IMR-90 (cell line): Measurements from ENCODE around the gene FAT1. TPM values are rescaled to one million over a fixed set of nuclear protein-coding genes. Genes with fewer than 3 reads are reported as not detected.

Experiments used
- ATAC-seq: fragments of 200-7000 bp; cut with Tn5 transposase; 2 replicates; pipeline ENCODE4 v1.9.1; 2020; ENCODE audit warnings: low read depth, mild to moderate bottlenecking, moderate library complexity
- BruUV-seq: library from RNA; stranded (reverse); fragments of 400-500 nt; replicated peaks from 2 replicates; lab custom pipeline; 2021; lab: Mats Ljungman, UMichigan
- CTCF ChIA-PET: fragments of 300-600 bp; formaldehyde crosslinking; extraction: SDS; loops from one replicate; lab custom pipeline; 2021; ENCODE audit warnings: antibody characterized with exemption; lab: Yijun Ruan, JAX
- POLR2A ChIA-PET: fragments of 300-600 bp; sonication (Branson Sonifier 250); formaldehyde crosslinking; loops from one replicate; lab custom pipeline; 2022; ENCODE audit warnings: antibody characterized with exemption; ENCODE audit not compliant: unreplicated experiment; lab: Charles Lee
- DNase-seq: peaks from one replicate; pipeline ENCODE4 v3.0.0; 2013
- H2AFZ ChIP-seq: replicated peaks from 2 replicates; pipeline ENCODE3; 2013; ENCODE audit warnings: low read length, mild to moderate bottlenecking; ENCODE audit not compliant: poor library complexity
- H2AK5ac ChIP-seq: 2 replicates; pipeline ENCODE4 v1.6.1; 2013; ENCODE audit warnings: low read depth, low read length, inconsistent platforms
- H2AK9ac ChIP-seq: replicated peaks from 2 replicates; pipeline ENCODE3; 2013; ENCODE audit warnings: mild to moderate bottlenecking, low read depth, low read length, moderate library complexity; ENCODE audit not compliant: poor library complexity
- H2BK120ac ChIP-seq: 2 replicates; pipeline ENCODE4 v1.6.1; 2013; ENCODE audit warnings: low read depth, low read length, inconsistent platforms
- H2BK15ac ChIP-seq: 3 replicates; pipeline ENCODE4 v1.6.1; 2013; ENCODE audit warnings: low read depth, low read length, inconsistent platforms
- H2BK20ac ChIP-seq: 2 replicates; pipeline ENCODE4 v1.6.1; 2013; ENCODE audit warnings: low read depth, mild to moderate bottlenecking, inconsistent platforms, low read length, moderate library complexity
- H2BK5ac ChIP-seq: 2 replicates; pipeline ENCODE4 v1.6.1; 2013; ENCODE audit warnings: mild to moderate bottlenecking, low read depth, low read length, inconsistent platforms; ENCODE audit not compliant: poor library complexity, severe bottlenecking
- H3K14ac ChIP-seq: replicated peaks from 2 replicates; pipeline ENCODE4 v1.6.1; 2013; ENCODE audit warnings: low read depth, low read length, inconsistent platforms
- H3K18ac ChIP-seq: 2 replicates; pipeline ENCODE4 v1.6.1; 2013; ENCODE audit warnings: low read depth, low read length, control low read depth
- H3K23ac ChIP-seq: 2 replicates; pipeline ENCODE4 v1.6.1; 2013; ENCODE audit warnings: low read depth, low read length, inconsistent platforms
- H3K27ac ChIP-seq: 2 replicates; pipeline ENCODE4 v1.5.1; 2013; ENCODE audit warnings: mild to moderate bottlenecking, control low read depth, low read length; ENCODE audit not compliant: insufficient read depth
- H3K27me3 ChIP-seq: 2 replicates; pipeline ENCODE4 v1.6.1; 2013; ENCODE audit warnings: low read length; ENCODE audit not compliant: control insufficient read depth, insufficient read depth
- H3K36me3 ChIP-seq: 2 replicates; pipeline ENCODE4 v1.6.1; 2013; ENCODE audit warnings: low read length, mixed read lengths; ENCODE audit not compliant: control insufficient read depth, insufficient read depth
- H3K4ac ChIP-seq: 2 replicates; pipeline ENCODE4 v1.6.1; 2013; ENCODE audit warnings: low read depth, low read length, inconsistent platforms
- H3K4me1 ChIP-seq: 2 replicates; pipeline ENCODE4 v1.6.1; 2013; ENCODE audit warnings: low read length, mixed read lengths; ENCODE audit not compliant: control insufficient read depth, insufficient read depth
- H3K4me2 ChIP-seq: 2 replicates; pipeline ENCODE4 v1.6.1; 2013; ENCODE audit warnings: low read depth, mild to moderate bottlenecking, control low read depth, low read length, moderate library complexity
- H3K4me3 ChIP-seq: 2 replicates; pipeline ENCODE4 v1.5.1; 2013; ENCODE audit warnings: low read depth, mild to moderate bottlenecking, control low read depth, low read length, moderate library complexity; ENCODE audit not compliant: insufficient read depth
- H3K56ac ChIP-seq: 2 replicates; pipeline ENCODE4 v1.6.1; 2013; ENCODE audit warnings: low read length, inconsistent platforms; ENCODE audit not compliant: insufficient read depth; ENCODE audit errors: extremely low read depth
- H3K79me1 ChIP-seq, 2 experiments: 2 replicates each; pipeline ENCODE4 v1.6.1; 2013; ENCODE audit warnings: low read length in 2 of 2, inconsistent platforms in 1 of 2, low read depth in 1 of 2
- H3K9ac ChIP-seq: 2 replicates; pipeline ENCODE4 v1.6.1; 2013; ENCODE audit warnings: low read depth, low read length, control low read depth
- H3K9me1 ChIP-seq: 2 replicates; pipeline ENCODE4 v1.6.1; 2013; ENCODE audit warnings: low read length, inconsistent platforms; ENCODE audit not compliant: insufficient read depth
- H3K9me3 ChIP-seq: 2 replicates; pipeline ENCODE4 v1.6.1; 2013; ENCODE audit warnings: low read length; ENCODE audit not compliant: control insufficient read depth, insufficient read depth
- H4K20me1 ChIP-seq: 2 replicates; pipeline ENCODE4 v1.6.1; 2013; ENCODE audit warnings: low read length, inconsistent platforms; ENCODE audit not compliant: insufficient read depth
- H4K5ac ChIP-seq: 2 replicates; pipeline ENCODE4 v1.6.1; 2013; ENCODE audit warnings: mild to moderate bottlenecking, low read depth, low read length, control low read depth
- H4K8ac ChIP-seq, 2 experiments: 2 replicates each; pipeline ENCODE4 v1.6.1; 2013; ENCODE audit warnings: low read depth in 2 of 2, low read length in 2 of 2, control low read depth in 1 of 2, inconsistent platforms in 1 of 2
- H4K91ac ChIP-seq: 2 replicates; pipeline ENCODE4 v1.6.1; 2013; ENCODE audit warnings: low read depth, low read length, inconsistent platforms; ENCODE audit not compliant: insufficient read depth
- CEBPB ChIP-seq: IDR thresholded peaks from 2 replicates; pipeline ENCODE4 v1.6.1; 2012; ENCODE audit warnings: low read depth, low read length, improper control_type of control experiment
- FOS ChIP-seq: fragments of 150-350 bp; IDR thresholded peaks from 2 replicates; pipeline ENCODE4 v1.6.1; 2016; ENCODE audit warnings: low read depth, low read length
- RFX5 ChIP-seq: IDR thresholded peaks from 2 replicates; pipeline ENCODE4 v1.8.0; 2012; ENCODE audit warnings: low read depth, mild to moderate bottlenecking, low read length, moderate library complexity
- WGBS, 2 experiments: methylation state at CpG; one replicate each; pipeline versions ENCODE4 v1.1.5 to v1.1.7; 2013; ENCODE audit warnings: missing lambda C conversion rate in 2 of 2; ENCODE audit not compliant: insufficient read length in 1 of 2; ENCODE audit errors: extremely low coverage in 2 of 2; 5-methylcytosine and 5-hydroxymethylcytosine counted together
- dilution Hi-C: fragments of 300-500 bp; cut with HindIII; formaldehyde crosslinking; loops from one replicate; pipeline ENCODE4 v1.14.3; 2018; ENCODE audit warnings: low sequenced_read_pairs; ENCODE audit not compliant: unreplicated experiment
- in situ Hi-C: fragments of 300-500 bp; cut with MboI; formaldehyde crosslinking; loops from 3 replicates; pipeline ENCODE4 v1.14.3; 2019; ENCODE audit warnings: low sequenced_read_pairs, inconsistent platforms, mixed read lengths
- intact Hi-C: fragments of 100-400 bp; cut with micrococcal nuclease; formaldehyde crosslinking; loops from 2 replicates; pipeline ENCODE4 v1.10.0; 2022
- polyA plus RNA-seq, 3 experiments: library from polyadenylated mRNA; depleted of rRNA; stranded (reverse); fragments of >200 nt; gene quantifications; 2 replicates each; pipeline ENCODE4 v1.2.3, GENCODE V29; 2012; ENCODE audit warnings: low replicate concordance in 1 of 3
- total RNA-seq: library from RNA; depleted of rRNA; stranded (reverse); fragments of >200 nt; gene quantifications from 2 replicates; pipeline ENCODE4 v1.2.3, GENCODE V29; 2012

FAT1 gene
- total and polyA plus RNA-seq, 2 of the 4 experiments (the other 2 are of a cell fraction) = 156 to 519 TPM

- 0 out of 2 replicates have a peak, but pooled peaks have one; percentile 15 for TF ChIP-seq CEBPB
- no peak for TF ChIP-seq RFX5
Measured at GRCh38 chr4:186676531-186677161, 47.0 kb downstream of the FAT1 start (continued).

GRCh38 chr4:186669735-186670134 lies 53.9 kb downstream of the FAT1 start:
- Histone ChIP-seq H3K9ac (peak overlapping the region; percentile 53), H4K91ac (peak overlapping the region; percentile 58), H2BK20ac (no peak overlapping the region; the same call in 1 of the 2 replicates), H2BK5ac (peak overlapping the region; percentile 56), H3K56ac (no peak overlapping the region), H3K9me1 (peaks cover 13% of the 10 kb centered on the region), H3K9me3 (no peaks in the 10 kb centered on the region), H3K27ac (peak overlapping the region; percentile 86), H3K4me3 (no peak overlapping the region; the same call in 1 of the 2 replicates), H2BK15ac (0 out of 3 replicates have a peak overlapping the region, but pooled peaks have one; percentile 5), H3K36me3 (peaks cover 32% of the 10 kb centered on the region), H2AK9ac (no peak overlapping the region), H4K8ac (peak overlapping the region; percentile 22 to 32), H3K4ac (peak overlapping the region; percentile 33), H3K27me3 (no peaks in the 10 kb centered on the region), H3K4me2 (peak overlapping the region; percentile 79), H3K79me1 (peaks cover 13 to 62% of the 10 kb centered on the region in 2 experiments), H4K5ac (peak overlapping the region; percentile 52), H2AK5ac (0 out of 2 replicates have a peak overlapping the region, but pooled peaks have one; percentile 50), H3K23ac (peak overlapping the region; percentile 28; the same call in 1 of the 2 replicates), H3K14ac (peak overlapping the region; percentile 43), H2BK120ac (peak overlapping the region; percentile 36), H3K18ac (peak overlapping the region; percentile 61), H3K4me1 (peaks cover 25% of the 10 kb centered on the region), H4K20me1 (peaks cover 57% of the 10 kb centered on the region), H2AFZ (no peak overlapping the region)
- no peak for DNase-seq
- BruUV-seq = no TSS peak
- in situ Hi-C loops (no loop called here), dilution Hi-C loops (no loop called here), intact Hi-C loops (loop anchor here (2.0 kb wide), 1 partner anchor 55 kb away; no protein-coding TSS in a partner anchor)
- peak; percentile 8; the same call in 1 of the 2 replicates for ATAC-seq
- ChIA-PET POLR2A (interaction anchor here (0.6 kb wide), 1 partner anchor 10 kb away, joined by 5 read pairs; no protein-coding TSS in a partner anchor), CTCF (interaction anchor here (0.6 to 1.3 kb wide), 5 partner anchors 16 to 264 kb away, joined by 3 read pairs; no protein-coding TSS in a partner anchor)
- WGBS, 2 experiments = no CpG with 5 or more reads among the region's 5 CpGs
- no peak for TF ChIP-seq FOS
- TF ChIP-seq CEBPB = peak; percentile 36; the same call in 1 of the 2 replicates
